SK-N-SH treated with all-trans-retinoic acid at 6 μM for 48 hours (cell line): ENCODE data around the gene LPP.

Experiments used
- CSDC2 ChIP-seq: fragments of 250-450 bp; sonication (Bioruptor Pico); IDR thresholded peaks from 2 replicates; pipeline ENCODE4 v1.5.0; 2020; ENCODE audit warnings: mild to moderate bottlenecking, moderate library complexity
- PATZ1 ChIP-seq: fragments of 250-450 bp; sonication (Bioruptor Pico); IDR thresholded peaks from 2 replicates; pipeline ENCODE4 v1.8.0; 2020; ENCODE audit warnings: mild to moderate bottlenecking, moderate library complexity, borderline replicate concordance
- POU6F1 ChIP-seq: fragments of 250-450 bp; sonication (Bioruptor Pico); IDR thresholded peaks from 2 replicates; pipeline ENCODE4 v1.8.0; 2021; ENCODE audit warnings: low read depth, mild to moderate bottlenecking, moderate library complexity, borderline replicate concordance
- SNAI2 ChIP-seq: fragments of 250-450 bp; sonication (Bioruptor Pico); IDR thresholded peaks from 2 replicates; pipeline ENCODE4 v1.5.0; 2020; ENCODE audit warnings: mild to moderate bottlenecking, moderate library complexity
- TOX ChIP-seq: fragments of 250-450 bp; sonication (Bioruptor Pico); IDR thresholded peaks from 2 replicates; pipeline ENCODE4 v1.8.0; 2021; ENCODE audit warnings: mild to moderate bottlenecking, moderate library complexity, borderline replicate concordance
- TSHZ2 ChIP-seq: fragments of 250-450 bp; sonication (Bioruptor Pico); IDR thresholded peaks from 2 replicates; pipeline ENCODE4 v1.5.0; 2020; ENCODE audit warnings: mild to moderate bottlenecking, moderate library complexity
- ZC3H10 ChIP-seq: fragments of 250-450 bp; sonication (Bioruptor Pico); IDR thresholded peaks from 2 replicates; pipeline ENCODE4 v1.5.1; 2021; ENCODE audit warnings: mild to moderate bottlenecking, moderate library complexity
- ZFP3 ChIP-seq: fragments of 250-450 bp; sonication (Bioruptor Pico); IDR thresholded peaks from 2 replicates; pipeline ENCODE4 v1.5.0; 2020; ENCODE audit warnings: mild to moderate bottlenecking, moderate library complexity

- no peak for TF ChIP-seq PATZ1 (CRISPR knock-in tag)
- TF ChIP-seq POU6F1: no peak
- no peak for TF ChIP-seq ZFP3
- TF ChIP-seq SNAI2 (CRISPR knock-in tag): no peak
- no peak for TF ChIP-seq CSDC2
- no peak for TF ChIP-seq ZC3H10 (CRISPR knock-in tag)
- TF ChIP-seq TSHZ2 (CRISPR knock-in tag): no peak
- TF ChIP-seq TOX (CRISPR knock-in tag): no peak
These were observed 19.9 kb upstream of the LPP start for GRCh38 chr3:188134079-188134478.
